WTC11 (cell line): ENCODE measurements around the gene ZIC5. TPM values are rescaled to one million over a fixed set of nuclear protein-coding genes. Genes with fewer than 3 reads are reported as not detected.

Source experiments
- ATAC-seq: fragments of 200-7000 bp; cut with Tn5 transposase; 2 replicates; pipeline ENCODE4 v1.10.0; 2021; ENCODE audit warnings: mild to moderate bottlenecking, moderate library complexity
- CTCF ChIA-PET: fragments of 300-600 bp; sonication (Branson Sonifier 250); formaldehyde crosslinking; loops from one replicate; lab custom pipeline; 2021; ENCODE audit warnings: antibody characterized with exemption; lab: Charles Lee
- POLR2A ChIA-PET: fragments of 350-600 bp; sonication (Branson Sonifier 250); formaldehyde crosslinking; loops from one replicate; lab custom pipeline; 2021; ENCODE audit warnings: antibody characterized with exemption; lab: Charles Lee
- DNase-seq: peaks from one replicate; pipeline ENCODE4 v3.0.0; 2021; ENCODE audit warnings: low spot score
- H3K27ac Mint-ChIP-seq: 2 replicates; pipeline ENCODE4 v1.8.0; 2021; ENCODE audit warnings: mixed read lengths
- H3K27me3 Mint-ChIP-seq: 2 replicates; pipeline ENCODE4 v1.8.0; 2021; ENCODE audit warnings: low read depth, mild to moderate bottlenecking, moderate library complexity, mixed read lengths
- H3K36me3 Mint-ChIP-seq: 2 replicates; pipeline ENCODE4 v1.8.0; 2021; ENCODE audit warnings: mixed read lengths
- H3K4me1 Mint-ChIP-seq: 2 replicates; pipeline ENCODE4 v1.8.0; 2022; ENCODE audit warnings: mixed read lengths
- H3K4me3 Mint-ChIP-seq: 2 replicates; pipeline ENCODE4 v1.8.0; 2021; ENCODE audit warnings: mild to moderate bottlenecking, moderate library complexity, mixed read lengths
- H3K9me3 Mint-ChIP-seq: 2 replicates; pipeline ENCODE4 v1.8.0; 2021; ENCODE audit warnings: mixed read lengths
- ATF2 ChIP-seq: sonication (generic); formaldehyde crosslinking; IDR thresholded peaks from 2 replicates; pipeline ENCODE4 v1.8.1; 2022; ENCODE audit warnings: low read depth, missing genetic modification reagents, borderline replicate concordance
- CREM ChIP-seq: sonication (generic); formaldehyde crosslinking; IDR thresholded peaks from 2 replicates; pipeline ENCODE4 v1.8.1; 2022; ENCODE audit warnings: mild to moderate bottlenecking, missing genetic modification reagents, moderate library complexity
- ETV6 ChIP-seq: sonication (generic); formaldehyde crosslinking; IDR thresholded peaks from 2 replicates; pipeline ENCODE4 v1.8.1; 2022; ENCODE audit warnings: mild to moderate bottlenecking, missing genetic modification reagents
- FOXP1 ChIP-seq: sonication (generic); formaldehyde crosslinking; IDR thresholded peaks from 2 replicates; pipeline ENCODE4 v1.8.0; 2022; ENCODE audit warnings: missing genetic modification reagents, mild to moderate bottlenecking, moderate library complexity, borderline replicate concordance
- FOXP4 ChIP-seq: sonication (generic); formaldehyde crosslinking; IDR thresholded peaks from 2 replicates; pipeline ENCODE4 v1.8.0; 2022; ENCODE audit warnings: mild to moderate bottlenecking, missing genetic modification reagents
- HMGXB4 ChIP-seq: sonication (generic); formaldehyde crosslinking; IDR thresholded peaks from 2 replicates; pipeline ENCODE4 v1.8.1; 2023; ENCODE audit warnings: mild to moderate bottlenecking, moderate library complexity, missing genetic modification reagents
- JUN ChIP-seq: sonication (generic); formaldehyde crosslinking; IDR thresholded peaks from 2 replicates; pipeline ENCODE4 v1.8.0; 2023; ENCODE audit warnings: mild to moderate bottlenecking, missing genetic modification reagents
- KAT7 ChIP-seq: sonication (generic); formaldehyde crosslinking; IDR thresholded peaks from 2 replicates; pipeline ENCODE4 v1.8.1; 2023; ENCODE audit warnings: missing genetic modification reagents, mild to moderate bottlenecking, borderline replicate concordance
- NFYB ChIP-seq: sonication (generic); formaldehyde crosslinking; conservative IDR thresholded peaks from 2 replicates; pipeline ENCODE4 v1.8.0; 2022; ENCODE audit warnings: low read depth, missing genetic modification reagents
- NR3C1 ChIP-seq: sonication (generic); formaldehyde crosslinking; conservative IDR thresholded peaks from 2 replicates; pipeline ENCODE4 v1.8.1; 2023; ENCODE audit warnings: low read depth, mild to moderate bottlenecking, missing genetic modification reagents
- OVOL2 ChIP-seq: fragments of 250-450 bp; sonication (Bioruptor Pico); IDR thresholded peaks from 2 replicates; pipeline ENCODE4 v1.9.0; 2021; ENCODE audit warnings: mild to moderate bottlenecking, borderline replicate concordance
- RELA ChIP-seq: sonication (generic); formaldehyde crosslinking; IDR thresholded peaks from 2 replicates; pipeline ENCODE4 v1.8.1; 2022; ENCODE audit warnings: missing genetic modification reagents, mild to moderate bottlenecking, borderline replicate concordance
- TEAD4 ChIP-seq: sonication (generic); formaldehyde crosslinking; IDR thresholded peaks from 2 replicates; pipeline ENCODE4 v1.8.0; 2022; ENCODE audit warnings: mild to moderate bottlenecking, missing genetic modification reagents
- ZBTB21 ChIP-seq: sonication (generic); formaldehyde crosslinking; IDR thresholded peaks from 2 replicates; pipeline ENCODE4 v1.8.1; 2023; ENCODE audit warnings: mild to moderate bottlenecking, missing genetic modification reagents, borderline replicate concordance
- ZBTB43 ChIP-seq: sonication (generic); formaldehyde crosslinking; IDR thresholded peaks from 2 replicates; pipeline ENCODE4 v1.8.1; 2023; ENCODE audit warnings: mild to moderate bottlenecking, missing genetic modification reagents
- ZNF232 ChIP-seq: sonication (generic); formaldehyde crosslinking; IDR thresholded peaks from 2 replicates; pipeline ENCODE4 v1.8.0; 2022; ENCODE audit warnings: mild to moderate bottlenecking, missing genetic modification reagents
- ZNF263 ChIP-seq: sonication (generic); formaldehyde crosslinking; IDR thresholded peaks from 2 replicates; pipeline ENCODE4 v1.8.1; 2022; ENCODE audit warnings: low read depth, mild to moderate bottlenecking, moderate library complexity, missing genetic modification reagents
- ZNF396 ChIP-seq: fragments of 250-450 bp; sonication (Bioruptor Pico); IDR thresholded peaks from 2 replicates; pipeline ENCODE4 v1.8.0; 2021; ENCODE audit warnings: mild to moderate bottlenecking, moderate library complexity, borderline replicate concordance
- total RNA-seq: library from RNA; stranded (reverse); gene quantifications from 3 replicates; pipeline ENCODE4 v1.2.3, GENCODE V29; 2021

The ZIC5 gene
- total RNA-seq, 1 experiment from 2014 or later = 46.4 TPM

- DNase-seq (no peak), ATAC-seq (no peak)
- peak overlapping the region; percentile 76; the same call in 1 of the 2 replicates for H3K27ac Mint-ChIP-seq
- peak overlapping the region; percentile 94 for H3K4me3 Mint-ChIP-seq
- peaks cover 32% of the 10 kb centered on the region for H3K4me1 Mint-ChIP-seq
- ChIA-PET POLR2A (interaction anchor here (0.7 to 7.1 kb wide), 5 partner anchors 8 to 235 kb away, joined by 4 to 67 read pairs (median 6); partner anchors contain the start of gene ZIC5), CTCF (interaction anchor here (0.7 to 2.7 kb wide), 7 partner anchors 12 to 528 kb away, joined by 3 to 11 read pairs (median 4); partner anchors contain the start of gene ZIC5)
- H3K9me3 Mint-ChIP-seq = no peaks in the 10 kb centered on the region
- TF ChIP-seq ZBTB21 (CRISPR knock-in tag) (0 out of 2 replicates have a peak, but pooled peaks have one; percentile 18), RELA (CRISPR knock-in tag) (no peak), NR3C1 (CRISPR knock-in tag) (no peak), OVOL2 (CRISPR knock-in tag) (no peak), TEAD4 (no peak), ZBTB43 (CRISPR knock-in tag) (peak; percentile 54; the same call in 1 of the 2 replicates), NFYB (peak; percentile 13; the same call in 1 of the 2 replicates), ZNF232 (CRISPR knock-in tag) (0 out of 2 replicates have a peak, but pooled peaks have one; percentile 1), CREM (CRISPR knock-in tag) (0 out of 2 replicates have a peak, but pooled peaks have one; percentile 62), FOXP1 (CRISPR knock-in tag) (peak; percentile 13; the same call in 1 of the 2 replicates), ETV6 (CRISPR knock-in tag) (peak; percentile 21; the same call in 1 of the 2 replicates), JUN (peak; percentile 58; the same call in 1 of the 2 replicates), HMGXB4 (CRISPR knock-in tag) (peak; percentile 13; the same call in 1 of the 2 replicates), KAT7 (CRISPR knock-in tag) (0 out of 2 replicates have a peak, but pooled peaks have one; percentile 15)
- peaks cover 23% of the 10 kb centered on the region for H3K27me3 Mint-ChIP-seq
- peaks cover 40% of the 10 kb centered on the region for H3K36me3 Mint-ChIP-seq
Measured at GRCh38 chr13:99982036-99982730, 10.6 kb upstream of the ZIC5 start.

GRCh38 chr13:99981735-99982035 lies 10.1 kb upstream of the ZIC5 start, which contains the start of gene ZIC2:
TSS of gene ZIC2 (plus strand) at chr13:99981784. CDS start at chr13:99982065, 281 bp downstream.
- ChIA-PET POLR2A (interaction anchor here (0.6 to 7.1 kb wide), 13 partner anchors 7 to 529 kb away, joined by 3 to 67 read pairs (median 6); partner anchors contain the start of genes PCCA and ZIC5), CTCF (interaction anchor here (0.7 to 2.7 kb wide), 5 partner anchors 11 to 528 kb away, joined by 3 to 11 read pairs (median 4); partner anchors contain the start of gene ZIC5)
- ATAC-seq = no peak
- no peaks in the 10 kb centered on the region for H3K9me3 Mint-ChIP-seq
- H3K27ac Mint-ChIP-seq = peak within 1 kb of the TSS; percentile 76; the same call in 1 of the 2 replicates
- peaks cover 32% of the 10 kb centered on the region for H3K4me1 Mint-ChIP-seq
- DNase-seq = peak; percentile 69
- H3K4me3 Mint-ChIP-seq = peak within 1 kb of the TSS; percentile 94
- H3K27me3 Mint-ChIP-seq = peaks cover 28% of the 10 kb centered on the region
- peaks cover 38% of the 10 kb centered on the region for H3K36me3 Mint-ChIP-seq
- TF ChIP-seq ATF2 (CRISPR knock-in tag) = no peak
- 0 out of 2 replicates have a peak, but pooled peaks have one; percentile 3 for TF ChIP-seq FOXP4 (CRISPR knock-in tag)
- peak; percentile 65 for TF ChIP-seq ZNF263
- TF ChIP-seq ZNF396 = no peak
